ENCODE results near the gene ARID3C.

ARID3C gene

DNA sequence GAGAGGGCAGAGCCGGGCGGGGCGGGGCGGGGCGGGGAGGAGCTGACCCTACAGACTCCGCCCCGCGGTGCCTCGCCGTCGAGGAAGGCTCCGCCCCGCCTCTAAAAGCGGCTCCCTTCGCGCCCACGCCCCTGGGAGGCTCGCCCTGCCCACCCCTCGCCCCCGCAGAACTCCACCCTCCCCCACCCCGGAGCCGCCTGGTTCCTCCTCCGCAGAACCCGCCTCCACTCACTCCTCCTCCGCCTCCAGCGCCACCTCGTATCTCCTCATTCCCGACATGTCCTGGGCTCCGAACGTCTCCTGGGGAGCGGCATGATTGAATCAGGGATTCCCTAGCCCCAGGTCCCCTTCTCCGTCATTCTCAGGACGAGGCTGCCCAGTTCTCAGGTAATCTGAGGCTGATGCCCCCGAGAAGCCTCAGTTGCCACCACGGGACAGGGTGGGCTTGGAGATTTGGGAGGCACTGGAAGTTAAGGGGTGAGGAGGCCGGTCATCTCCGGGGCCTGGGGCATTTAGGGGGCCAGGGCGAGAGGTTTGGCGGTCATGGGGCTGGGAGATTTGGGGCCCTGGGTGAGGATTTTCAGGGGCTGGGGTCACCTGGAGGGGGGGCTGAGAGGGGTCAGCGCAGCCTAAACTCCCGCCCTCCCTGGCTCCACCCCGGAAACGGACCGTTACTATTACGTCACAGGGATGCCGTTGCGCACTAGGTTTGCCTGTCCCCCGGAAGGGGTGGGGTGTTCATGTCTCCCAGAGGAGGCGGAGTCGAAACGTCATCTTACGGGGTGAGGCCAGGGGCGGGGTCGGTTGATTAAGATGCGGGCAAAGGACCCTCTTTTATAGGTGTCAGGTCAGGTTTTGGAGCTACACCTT, 36.8 kb upstream of the ARID3C start:
- no peaks in the 10 kb centered on the region for H3K9me3 ChIP-seq (ENCODE audit: control insufficient read depth, insufficient read depth, low read depth, low read length)
- H3K27ac ChIP-seq (ENCODE audit: extremely low read depth, low read depth, low read length) = peak overlapping the region; percentile 87
- peak overlapping the region; percentile 74 for H3K4me3 ChIP-seq (ENCODE audit: low read depth, low read length)
- H3K36me3 ChIP-seq (ENCODE audit: control insufficient read depth in 2 of 2, insufficient read depth in 1 of 2, low read length in 2 of 2) = peaks cover 0 to 26% of the 10 kb centered on the region in 2 experiments; a peak in 1 of 3 replicates
- H3K4me1 ChIP-seq (ENCODE audit: control insufficient read depth, insufficient read depth, low read length) = peaks cover 5% of the 10 kb centered on the region; the same call in 1 of the 2 replicates
- ChIA-PET CTCF (interaction anchor here (0.5 to 2.2 kb wide), 5 partner anchors 31 to 907 kb away, joined by 3 to 8 read pairs (median 5); no protein-coding TSS in a partner anchor), POLR2A (interaction anchor here (0.7 to 1.6 kb wide), 9 partner anchors 9 to 786 kb away, joined by 3 to 14 read pairs (median 4); partner anchors contain the start of genes GALT, IL11RA and SIGMAR1)
- TF ChIP-seq ZBTB21 (tag by site-specific recombination; IDR thresholded peaks at IDR 0.05) (peak; percentile 96), ZNF335 (tag by site-specific recombination; conservative IDR thresholded peaks at IDR 0.05) (peak; percentile 20; the same call in 1 of the 2 replicates), SP3 (tag by site-specific recombination; IDR thresholded peaks at IDR 0.05) (peak; percentile 65), ZBTB48 (tag by site-specific recombination; IDR thresholded peaks at IDR 0.05) (peak; percentile 65; the same call in 1 of the 2 replicates), ZNF560 (tag by site-specific recombination; IDR thresholded peaks at IDR 0.05; ENCODE audit: borderline replicate concordance) (no peak), ZNF514 (tag by site-specific recombination; IDR thresholded peaks at IDR 0.05) (no peak), KLF1 (tag by site-specific recombination; IDR thresholded peaks at IDR 0.05) (peak; percentile 34), ZIC2 (tag by site-specific recombination; IDR thresholded peaks at IDR 0.05) (0 out of 2 replicates have a peak, but pooled peaks have one; percentile 20), IKZF3 (tag by site-specific recombination; IDR thresholded peaks at IDR 0.05) (peak; percentile 72), ZNF488 (tag by site-specific recombination; IDR thresholded peaks at IDR 0.05) (no peak), ZFHX2 (tag by site-specific recombination; conservative IDR thresholded peaks at IDR 0.05) (peak; percentile 95), SP7 (tag by site-specific recombination; IDR thresholded peaks at IDR 0.05) (peak; percentile 48; the same call in 1 of the 2 replicates), ZBTB20 (tag by site-specific recombination; IDR thresholded peaks at IDR 0.05) (peak; percentile 87), KLF9 (tag by site-specific recombination; IDR thresholded peaks at IDR 0.05; ENCODE audit: low read depth) (no peak), EGR2 (tag by site-specific recombination; IDR thresholded peaks at IDR 0.05; ENCODE audit: low read depth) (peak; percentile 90), ATF2 (tag by site-specific recombination; IDR thresholded peaks at IDR 0.05; ENCODE audit: low read depth) (peak; percentile 94), BCL11B (tag by site-specific recombination; IDR thresholded peaks at IDR 0.05; ENCODE audit: low read depth) (0 out of 2 replicates have a peak, but pooled peaks have one; percentile 43), SP2 (tag by site-specific recombination; IDR thresholded peaks at IDR 0.05) (peak; percentile 73), OVOL3 (tag by site-specific recombination; IDR thresholded peaks at IDR 0.05) (peak; percentile 91)
- TF ChIP-seq, protein P1, sequence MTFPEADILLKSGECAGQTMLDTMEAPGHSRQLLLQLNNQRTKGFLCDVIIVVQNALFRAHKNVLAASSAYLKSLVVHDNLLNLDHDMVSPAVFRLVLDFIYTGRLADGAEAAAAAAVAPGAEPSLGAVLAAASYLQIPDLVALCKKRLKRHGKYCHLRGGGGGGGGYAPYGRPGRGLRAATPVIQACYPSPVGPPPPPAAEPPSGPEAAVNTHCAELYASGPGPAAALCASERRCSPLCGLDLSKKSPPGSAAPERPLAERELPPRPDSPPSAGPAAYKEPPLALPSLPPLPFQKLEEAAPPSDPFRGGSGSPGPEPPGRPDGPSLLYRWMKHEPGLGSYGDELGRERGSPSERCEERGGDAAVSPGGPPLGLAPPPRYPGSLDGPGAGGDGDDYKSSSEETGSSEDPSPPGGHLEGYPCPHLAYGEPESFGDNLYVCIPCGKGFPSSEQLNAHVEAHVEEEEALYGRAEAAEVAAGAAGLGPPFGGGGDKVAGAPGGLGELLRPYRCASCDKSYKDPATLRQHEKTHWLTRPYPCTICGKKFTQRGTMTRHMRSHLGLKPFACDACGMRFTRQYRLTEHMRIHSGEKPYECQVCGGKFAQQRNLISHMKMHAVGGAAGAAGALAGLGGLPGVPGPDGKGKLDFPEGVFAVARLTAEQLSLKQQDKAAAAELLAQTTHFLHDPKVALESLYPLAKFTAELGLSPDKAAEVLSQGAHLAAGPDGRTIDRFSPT (tag by site-specific recombination; IDR thresholded peaks at IDR 0.05) = no peak
- TF ChIP-seq, protein P2, sequence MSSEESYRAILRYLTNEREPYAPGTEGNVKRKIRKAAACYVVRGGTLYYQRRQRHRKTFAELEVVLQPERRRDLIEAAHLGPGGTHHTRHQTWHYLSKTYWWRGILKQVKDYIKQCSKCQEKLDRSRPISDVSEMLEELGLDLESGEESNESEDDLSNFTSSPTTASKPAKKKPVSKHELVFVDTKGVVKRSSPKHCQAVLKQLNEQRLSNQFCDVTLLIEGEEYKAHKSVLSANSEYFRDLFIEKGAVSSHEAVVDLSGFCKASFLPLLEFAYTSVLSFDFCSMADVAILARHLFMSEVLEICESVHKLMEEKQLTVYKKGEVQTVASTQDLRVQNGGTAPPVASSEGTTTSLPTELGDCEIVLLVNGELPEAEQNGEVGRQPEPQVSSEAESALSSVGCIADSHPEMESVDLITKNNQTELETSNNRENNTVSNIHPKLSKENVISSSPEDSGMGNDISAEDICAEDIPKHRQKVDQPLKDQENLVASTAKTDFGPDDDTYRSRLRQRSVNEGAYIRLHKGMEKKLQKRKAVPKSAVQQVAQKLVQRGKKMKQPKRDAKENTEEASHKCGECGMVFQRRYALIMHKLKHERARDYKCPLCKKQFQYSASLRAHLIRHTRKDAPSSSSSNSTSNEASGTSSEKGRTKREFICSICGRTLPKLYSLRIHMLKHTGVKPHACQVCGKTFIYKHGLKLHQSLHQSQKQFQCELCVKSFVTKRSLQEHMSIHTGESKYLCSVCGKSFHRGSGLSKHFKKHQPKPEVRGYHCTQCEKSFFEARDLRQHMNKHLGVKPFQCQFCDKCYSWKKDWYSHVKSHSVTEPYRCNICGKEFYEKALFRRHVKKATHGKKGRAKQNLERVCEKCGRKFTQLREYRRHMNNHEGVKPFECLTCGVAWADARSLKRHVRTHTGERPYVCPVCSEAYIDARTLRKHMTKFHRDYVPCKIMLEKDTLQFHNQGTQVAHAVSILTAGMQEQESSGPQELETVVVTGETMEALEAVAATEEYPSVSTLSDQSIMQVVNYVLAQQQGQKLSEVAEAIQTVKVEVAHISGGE (tag by site-specific recombination; conservative IDR thresholded peaks at IDR 0.05; ENCODE audit: low read depth) = peak; percentile 89
- TF ChIP-seq, protein P3, sequence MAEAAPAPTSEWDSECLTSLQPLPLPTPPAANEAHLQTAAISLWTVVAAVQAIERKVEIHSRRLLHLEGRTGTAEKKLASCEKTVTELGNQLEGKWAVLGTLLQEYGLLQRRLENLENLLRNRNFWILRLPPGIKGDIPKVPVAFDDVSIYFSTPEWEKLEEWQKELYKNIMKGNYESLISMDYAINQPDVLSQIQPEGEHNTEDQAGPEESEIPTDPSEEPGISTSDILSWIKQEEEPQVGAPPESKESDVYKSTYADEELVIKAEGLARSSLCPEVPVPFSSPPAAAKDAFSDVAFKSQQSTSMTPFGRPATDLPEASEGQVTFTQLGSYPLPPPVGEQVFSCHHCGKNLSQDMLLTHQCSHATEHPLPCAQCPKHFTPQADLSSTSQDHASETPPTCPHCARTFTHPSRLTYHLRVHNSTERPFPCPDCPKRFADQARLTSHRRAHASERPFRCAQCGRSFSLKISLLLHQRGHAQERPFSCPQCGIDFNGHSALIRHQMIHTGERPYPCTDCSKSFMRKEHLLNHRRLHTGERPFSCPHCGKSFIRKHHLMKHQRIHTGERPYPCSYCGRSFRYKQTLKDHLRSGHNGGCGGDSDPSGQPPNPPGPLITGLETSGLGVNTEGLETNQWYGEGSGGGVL (tag by site-specific recombination; IDR thresholded peaks at IDR 0.05) = peak; percentile 87
- TF ChIP-seq, protein P4, sequence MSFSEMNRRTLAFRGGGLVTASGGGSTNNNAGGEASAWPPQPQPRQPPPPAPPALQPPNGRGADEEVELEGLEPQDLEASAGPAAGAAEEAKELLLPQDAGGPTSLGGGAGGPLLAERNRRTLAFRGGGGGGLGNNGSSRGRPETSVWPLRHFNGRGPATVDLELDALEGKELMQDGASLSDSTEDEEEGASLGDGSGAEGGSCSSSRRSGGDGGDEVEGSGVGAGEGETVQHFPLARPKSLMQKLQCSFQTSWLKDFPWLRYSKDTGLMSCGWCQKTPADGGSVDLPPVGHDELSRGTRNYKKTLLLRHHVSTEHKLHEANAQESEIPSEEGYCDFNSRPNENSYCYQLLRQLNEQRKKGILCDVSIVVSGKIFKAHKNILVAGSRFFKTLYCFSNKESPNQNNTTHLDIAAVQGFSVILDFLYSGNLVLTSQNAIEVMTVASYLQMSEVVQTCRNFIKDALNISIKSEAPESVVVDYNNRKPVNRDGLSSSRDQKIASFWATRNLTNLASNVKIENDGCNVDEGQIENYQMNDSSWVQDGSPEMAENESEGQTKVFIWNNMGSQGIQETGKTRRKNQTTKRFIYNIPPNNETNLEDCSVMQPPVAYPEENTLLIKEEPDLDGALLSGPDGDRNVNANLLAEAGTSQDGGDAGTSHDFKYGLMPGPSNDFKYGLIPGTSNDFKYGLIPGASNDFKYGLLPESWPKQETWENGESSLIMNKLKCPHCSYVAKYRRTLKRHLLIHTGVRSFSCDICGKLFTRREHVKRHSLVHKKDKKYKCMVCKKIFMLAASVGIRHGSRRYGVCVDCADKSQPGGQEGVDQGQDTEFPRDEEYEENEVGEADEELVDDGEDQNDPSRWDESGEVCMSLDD (tag by site-specific recombination; IDR thresholded peaks at IDR 0.05) = peak; percentile 72; the same call in 1 of the 2 replicates
